H9 (cell line): Measurements from ENCODE around the gene SHE. TPM values are rescaled to one million over a fixed set of nuclear protein-coding genes. Genes with fewer than 3 reads are reported as not detected.

Source experiments
- DNase-seq: peaks from one replicate; pipeline ENCODE4 v3.0.0-alpha.2; 2017
- H2AFZ ChIP-seq: one replicate; pipeline ENCODE4 v1.6.1; 2013; ENCODE audit warnings: mild to moderate bottlenecking, low read length, control low read depth, moderate library complexity
- H2AK5ac ChIP-seq: 2 replicates; pipeline ENCODE4 v1.6.1; 2013; ENCODE audit warnings: low read length, control low read depth, mixed read lengths; ENCODE audit not compliant: insufficient read length
- H2BK120ac ChIP-seq: one replicate; pipeline ENCODE4 v1.6.1; 2013; ENCODE audit warnings: low read depth, mild to moderate bottlenecking, low read length, control low read depth, inconsistent platforms; ENCODE audit not compliant: poor library complexity, severe bottlenecking
- H2BK12ac ChIP-seq: 2 replicates; pipeline ENCODE4 v1.6.1; 2013; ENCODE audit warnings: low read length, control low read depth, mixed read lengths, low read depth; ENCODE audit not compliant: insufficient read length
- H2BK15ac ChIP-seq: 2 replicates; pipeline ENCODE4 v1.6.1; 2013; ENCODE audit warnings: low read depth, low read length, control low read depth
- H2BK20ac ChIP-seq: one replicate; pipeline ENCODE4 v1.6.1; 2013; ENCODE audit warnings: low read depth, mild to moderate bottlenecking, low read length, control low read depth, inconsistent platforms; ENCODE audit not compliant: poor library complexity, severe bottlenecking
- H2BK5ac ChIP-seq: 2 replicates; pipeline ENCODE4 v1.6.1; 2013; ENCODE audit warnings: low read length, control low read depth, mixed read lengths; ENCODE audit not compliant: insufficient read length
- H3K14ac ChIP-seq: 2 replicates; pipeline ENCODE4 v1.6.1; 2013; ENCODE audit warnings: low read length, control low read depth; ENCODE audit not compliant: insufficient read depth
- H3K18ac ChIP-seq: 2 replicates; pipeline ENCODE4 v1.6.1; 2013; ENCODE audit warnings: low read depth, mild to moderate bottlenecking, mixed read lengths, low read length, control low read depth; ENCODE audit not compliant: insufficient read length
- H3K23ac ChIP-seq: 2 replicates; pipeline ENCODE4 v1.6.1; 2013; ENCODE audit warnings: low read length, control low read depth, mixed read lengths, low read depth; ENCODE audit not compliant: insufficient read length
- H3K23me2 ChIP-seq: 2 replicates; pipeline ENCODE4 v1.6.1; 2013; ENCODE audit warnings: low read depth, mild to moderate bottlenecking, mixed read lengths, low read length, control low read depth; ENCODE audit not compliant: insufficient read length, poor library complexity, severe bottlenecking
- H3K27ac ChIP-seq: 2 replicates; pipeline ENCODE4 v1.5.1; 2013; ENCODE audit warnings: low read length, control low read depth, mixed read lengths, low read depth; ENCODE audit not compliant: insufficient read length
- H3K27me3 ChIP-seq: 2 replicates; pipeline ENCODE4 v1.6.1; 2013; ENCODE audit warnings: low read length, control low read depth, inconsistent platforms; ENCODE audit not compliant: insufficient read depth
- H3K4ac ChIP-seq: 2 replicates; pipeline ENCODE4 v1.6.1; 2013; ENCODE audit warnings: low read depth, mild to moderate bottlenecking, control low read depth, inconsistent platforms, low read length, moderate library complexity
- H3K4me1 ChIP-seq: 2 replicates; pipeline ENCODE4 v1.6.1; 2013; ENCODE audit warnings: low read length, control low read depth, inconsistent platforms; ENCODE audit not compliant: insufficient read depth
- H3K4me2 ChIP-seq: 2 replicates; pipeline ENCODE4 v1.6.1; 2013; ENCODE audit warnings: low read length, control low read depth, mixed read lengths; ENCODE audit not compliant: insufficient read length, insufficient read depth
- H3K56ac ChIP-seq: 2 replicates; pipeline ENCODE4 v1.6.1; 2013; ENCODE audit warnings: low read depth, mild to moderate bottlenecking, mixed read lengths, low read length, control low read depth; ENCODE audit not compliant: insufficient read length
- H3K79me1 ChIP-seq: 2 replicates; pipeline ENCODE4 v1.6.1; 2013; ENCODE audit warnings: low read depth, mild to moderate bottlenecking, moderate library complexity, low read length, control low read depth, inconsistent platforms; ENCODE audit not compliant: insufficient read depth, poor library complexity, severe bottlenecking
- H3K79me2 ChIP-seq: 2 replicates; pipeline ENCODE4 v1.6.1; 2013; ENCODE audit warnings: low read length, control low read depth, inconsistent platforms; ENCODE audit not compliant: insufficient read depth
- H3K9ac ChIP-seq: 2 replicates; pipeline ENCODE4 v1.6.1; 2013; ENCODE audit warnings: low read length, control low read depth, mixed read lengths; ENCODE audit not compliant: insufficient read length; ENCODE audit errors: extremely low read depth
- H3K9me3 ChIP-seq: one replicate; pipeline ENCODE4 v1.6.1; 2013; ENCODE audit warnings: low read depth, low read length, inconsistent platforms; ENCODE audit not compliant: control insufficient read depth
- H3T11ph ChIP-seq: one replicate; pipeline ENCODE4 v1.6.1; 2013; ENCODE audit warnings: mild to moderate bottlenecking, low read length, control low read depth, inconsistent platforms
- H4K20me1 ChIP-seq: one replicate; pipeline ENCODE4 v1.6.1; 2013; ENCODE audit not compliant: control insufficient read depth, insufficient read length, insufficient read depth
- H4K5ac ChIP-seq: 2 replicates; pipeline ENCODE4 v1.6.1; 2013; ENCODE audit warnings: low read depth, mild to moderate bottlenecking, mixed read lengths, low read length, control low read depth; ENCODE audit not compliant: insufficient read length
- H4K8ac ChIP-seq: replicated peaks from 2 replicates; pipeline ENCODE4 v1.6.1; 2013; ENCODE audit warnings: low read length, control low read depth, mixed read lengths, low read depth; ENCODE audit not compliant: insufficient read length
- H4K91ac ChIP-seq: 2 replicates; pipeline ENCODE4 v1.6.1; 2013; ENCODE audit warnings: low read depth, mild to moderate bottlenecking, moderate library complexity, mixed read lengths, low read length, control low read depth; ENCODE audit not compliant: insufficient read length
- H3K27ac Mint-ChIP-seq, 3 experiments: 2 replicates in 2 of 3; 3 replicates in 1 of 3; pipeline ENCODE4 v1.8.0; 2020 to 2021; ENCODE audit warnings: mixed read lengths in 3 of 3, mild to moderate bottlenecking in 1 of 3, moderate library complexity in 1 of 3
- H3K27me3 Mint-ChIP-seq: 2 replicates; pipeline ENCODE4 v1.8.0; 2021; ENCODE audit warnings: low read depth, mild to moderate bottlenecking, moderate library complexity, mixed read lengths
- H3K36me3 Mint-ChIP-seq, 3 experiments: 2 replicates in 2 of 3; 3 replicates in 1 of 3; pipeline ENCODE4 v1.8.0; 2020 to 2021; ENCODE audit warnings: low read depth in 3 of 3, mixed read lengths in 3 of 3; ENCODE audit not compliant: insufficient read depth in 1 of 3
- H3K4me1 Mint-ChIP-seq, 2 experiments: 2 replicates each; pipeline ENCODE4 v1.8.0; 2020; ENCODE audit warnings: mixed read lengths in 2 of 2
- H3K4me3 Mint-ChIP-seq, 2 experiments: 2 replicates in 1 of 2; 3 replicates in 1 of 2; pipeline ENCODE4 v1.8.0; 2020 to 2021; ENCODE audit warnings: mild to moderate bottlenecking in 2 of 2, mixed read lengths in 2 of 2, moderate library complexity in 1 of 2
- H3K9me3 Mint-ChIP-seq, 2 experiments: 2 replicates in 1 of 2; 3 replicates in 1 of 2; pipeline ENCODE4 v1.8.0; 2020; ENCODE audit warnings: mild to moderate bottlenecking in 2 of 2, mixed read lengths in 2 of 2, moderate library complexity in 1 of 2
- CTCF ChIP-seq: fragments of 200-600 bp; sonication (generic); conservative IDR thresholded peaks from 3 replicates; pipeline ENCODE4 v1.8.0; 2021; ENCODE audit warnings: antibody characterized with exemption, mild to moderate bottlenecking
- WGBS: extraction: QIAGEN DNeasy Blood & Tissue Kit; methylation state at CpG from one replicate; pipeline ENCODE4 v1.1.7; 2013; ENCODE audit warnings: missing lambda C conversion rate, low lambda C conversion rate, mixed read lengths; ENCODE audit not compliant: insufficient read length; ENCODE audit errors: extremely low coverage; 5-methylcytosine and 5-hydroxymethylcytosine counted together
- total RNA-seq: library from RNA; stranded (reverse); gene quantifications from 2 replicates; pipeline ENCODE4 v1.2.1, GENCODE V29; 2021

Gene SHE
- total RNA-seq, 1 experiment from 2014 or later = 0.48 TPM

- no peak overlapping the region for H3K4me2 ChIP-seq
- H3K4me1 ChIP-seq = no peaks in the 10 kb centered on the region
- Mint-ChIP-seq H3K27me3 (no peaks in the 10 kb centered on the region; the same call in none of the 2 replicates), H3K9me3 (no peaks in the 10 kb centered on the region), H3K4me1 (no peaks in the 10 kb centered on the region; a peak in 1 of 4 replicates), H3K36me3 (no peaks in the 10 kb centered on the region), H3K4me3 (no peak overlapping the region), H3K27ac (no peak overlapping the region)
- H2BK20ac ChIP-seq = no peak overlapping the region
- H2BK120ac ChIP-seq = no peak overlapping the region
- no peaks in the 10 kb centered on the region for H3K79me1 ChIP-seq
- H3T11ph ChIP-seq = no peak overlapping the region
- DNase-seq = no peak
- H4K20me1 ChIP-seq = no peaks in the 10 kb centered on the region
- H3K27me3 ChIP-seq = no peaks in the 10 kb centered on the region
- H2BK12ac ChIP-seq = no peak overlapping the region
- H2BK5ac ChIP-seq = no peak overlapping the region
- no peak for TF ChIP-seq CTCF
- WGBS = no CpG with 5 or more reads among the region's 6 CpGs
- no peaks in the 10 kb centered on the region for H3K9me3 ChIP-seq
- no peak overlapping the region for H2AFZ ChIP-seq
- H3K9ac ChIP-seq = no peak overlapping the region
- H4K5ac ChIP-seq = no peak overlapping the region
- H4K8ac ChIP-seq = no peak overlapping the region
- H2AK5ac ChIP-seq = no peak overlapping the region
- H4K91ac ChIP-seq = no peak overlapping the region
- no peak overlapping the region for H3K18ac ChIP-seq
- H3K79me2 ChIP-seq = no peaks in the 10 kb centered on the region
- H3K23me2 ChIP-seq = no peaks in the 10 kb centered on the region
- H3K27ac ChIP-seq = no peak overlapping the region
- H3K23ac ChIP-seq = no peak overlapping the region
- H3K4ac ChIP-seq = no peak overlapping the region
- H3K56ac ChIP-seq = no peak overlapping the region
- no peak overlapping the region for H3K14ac ChIP-seq
- H2BK15ac ChIP-seq = no peak overlapping the region
Observed at GRCh38 chr1:154456631-154457030, 45.6 kb downstream of the SHE start.
